Gastrocnemius medialis (tissue), 4 donors: ENCODE results near the gene TNFRSF18. TPM values are rescaled to one million over a fixed set of nuclear protein-coding genes. Genes with fewer than 3 reads are reported as not detected.

Experiments used
- ATAC-seq, 2 donors: fragments of 150-250 bp; one replicate each; pipeline ENCODE4 v1.9.1; 2016
- DNase-seq, 2 donors: peaks; one replicate each; pipeline ENCODE4 v3.0.0-alpha.2; 2019
- H3K27ac ChIP-seq, 4 donors: fragments of 200-600 bp; sonication (generic); 1 replicate in 1 of 4; 2 replicates in 3 of 4; pipeline ENCODE4 v1.5.1; 2016 to 2018; ENCODE audit warnings: mild to moderate bottlenecking in 2 of 4, moderate library complexity in 1 of 4
- H3K27me3 ChIP-seq, 3 donors: fragments of 200-600 bp; sonication (generic) in 2 of 3; 1 replicate in 1 of 3; 2 replicates in 2 of 3; pipeline versions ENCODE4 v1.5.1 to v1.6.0; 2016 to 2019; ENCODE audit warnings: mild to moderate bottlenecking in 1 of 3, moderate library complexity in 1 of 3
- H3K36me3 ChIP-seq, 2 donors: fragments of 200-600 bp; sonication (generic) in 1 of 2; one replicate each; pipeline ENCODE4 v1.5.1; 2017 to 2018
- H3K4me1 ChIP-seq, 2 donors: fragments of 200-600 bp; sonication (generic) in 1 of 2; one replicate each; pipeline ENCODE4 v1.5.1; 2016 to 2017; ENCODE audit warnings: mild to moderate bottlenecking in 2 of 2
- H3K4me3 ChIP-seq, 4 donors: fragments of 200-600 bp; sonication (generic) in 3 of 4; 1 replicate in 1 of 4; 2 replicates in 3 of 4; pipeline ENCODE4 v1.5.1; 2016 to 2019; ENCODE audit warnings: mild to moderate bottlenecking in 2 of 4
- H3K9me3 ChIP-seq, 3 donors: fragments of 200-600 bp; sonication (generic) in 2 of 3; 1 replicate in 1 of 3; 2 replicates in 2 of 3; pipeline ENCODE4 v1.5.1; 2016 to 2019
- CTCF ChIP-seq, 5 experiments: fragments of 450-650 bp in 3 of 5; fragments of 200-600 bp in 2 of 5; sonication (generic) in 2 of 5; IDR thresholded peaks in 4 of 5; conservative IDR thresholded peaks in 1 of 5; 1 replicate in 4 of 5; 2 replicates in 1 of 5; pipeline ENCODE4 v1.5.1; 2016 to 2019; ENCODE audit warnings: antibody characterized with exemption in 5 of 5, mild to moderate bottlenecking in 3 of 5, moderate library complexity in 3 of 5
- POLR2A ChIP-seq, 2 donors: fragments of 450-650 bp; IDR thresholded peaks; one replicate each; pipeline ENCODE4 v1.6.1; 2017; ENCODE audit warnings: antibody characterized with exemption in 2 of 2, mild to moderate bottlenecking in 2 of 2, moderate library complexity in 2 of 2
- in situ Hi-C, 4 donors: fragments of 200-750 bp; cut with MboI; loops; one replicate each; pipeline versions ENCODE4 v1.15.0 to v1.8.0; 2017; ENCODE audit warnings: low sequenced_read_pairs in 4 of 4
- intact Hi-C: fragments of 100-400 bp; cut with DNase I; formaldehyde crosslinking; loops from one replicate; pipeline ENCODE4 v1.15.1; 2023; ENCODE audit warnings: low total_unique reads
- total RNA-seq, 4 donors: library from RNA; depleted of rRNA; stranded (reverse); fragments of >200 nt; gene quantifications; one replicate each; pipeline versions ENCODE4 v1.1.0 to v1.2.3, GENCODE V29; 2016

Gene TNFRSF18
- total RNA-seq, 4 donors from 2014 or later: not detected

GRCh38 chr1:1189111-1189510, 17.3 kb downstream of the TNFRSF18 start:
- no peaks in the 10 kb centered on the region for H3K4me1 ChIP-seq
- TF ChIP-seq CTCF (IDR thresholded peaks at IDR 0.05 in 4 of 5, conservative IDR thresholded peaks at IDR 0.05 in 1 of 5): no peak
- no peak for TF ChIP-seq POLR2A (IDR thresholded peaks at IDR 0.05)
- intact Hi-C loops (no loop called here), in situ Hi-C loops (no loop called here)
- H3K9me3 ChIP-seq: no peaks in the 10 kb centered on the region
- H3K36me3 ChIP-seq: no peaks in the 10 kb centered on the region
- H3K27ac ChIP-seq: no peak overlapping the region
- DNase-seq (no peak), ATAC-seq (no peak)
- no peak overlapping the region for H3K4me3 ChIP-seq
- H3K27me3 ChIP-seq: no peaks in the 10 kb centered on the region

GRCh38 chr1:1187938-1188337, 18.5 kb downstream of the TNFRSF18 start:
- TF ChIP-seq POLR2A (IDR thresholded peaks at IDR 0.05): no peak
- TF ChIP-seq CTCF (IDR thresholded peaks at IDR 0.05 in 4 of 5, conservative IDR thresholded peaks at IDR 0.05 in 1 of 5): no peak
- in situ Hi-C loops: no loop called here
- Histone ChIP-seq H3K27me3 (no peaks in the 10 kb centered on the region), H3K27ac (no peak overlapping the region), H3K4me3 (no peak overlapping the region), H3K9me3 (no peaks in the 10 kb centered on the region), H3K36me3 (no peaks in the 10 kb centered on the region), H3K4me1 (no peaks in the 10 kb centered on the region)
- ATAC-seq (no peak), DNase-seq (no peak)
- intact Hi-C loops: no loop called here

DNA sequence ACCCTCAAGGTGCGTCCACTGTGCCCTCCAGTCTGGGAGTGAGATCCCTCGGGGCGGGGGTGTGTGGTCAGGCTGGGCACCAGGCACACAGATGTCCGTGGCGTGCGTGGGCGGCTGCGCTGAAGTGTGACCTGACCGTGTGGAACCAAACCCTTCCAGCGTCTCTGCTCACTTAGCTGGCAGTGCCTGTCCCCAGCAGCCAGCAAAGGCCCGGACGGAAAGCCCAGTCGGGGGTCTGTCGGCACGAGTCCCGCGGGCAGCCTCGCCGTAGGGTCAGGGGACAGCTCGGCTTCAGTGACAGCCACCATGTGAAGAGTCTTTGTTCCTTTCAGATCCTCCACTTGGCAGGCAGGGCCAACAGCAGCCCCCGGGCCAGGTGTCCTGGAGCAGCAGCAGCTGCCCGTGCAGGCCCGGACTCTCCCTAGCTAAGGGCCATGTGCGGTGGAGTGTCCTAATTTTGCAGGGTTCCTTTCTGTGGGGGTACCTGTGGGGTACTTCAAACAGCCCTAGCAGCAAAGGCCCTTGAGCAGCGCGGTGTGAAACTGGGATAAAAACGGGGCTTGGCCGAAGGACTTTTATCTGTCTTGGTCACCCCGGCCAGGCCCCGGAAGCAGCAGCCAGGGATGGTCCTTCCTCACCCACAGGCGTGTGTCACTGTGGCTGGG, 21.2 kb downstream of the TNFRSF18 start:
- TF ChIP-seq CTCF (IDR thresholded peaks at IDR 0.05 in 4 of 5, conservative IDR thresholded peaks at IDR 0.05 in 1 of 5) (no peak), POLR2A (IDR thresholded peaks at IDR 0.05) (no peak)
- H3K4me3 ChIP-seq: no peak overlapping the region
- ATAC-seq (no peak), DNase-seq (no peak)
- no peak overlapping the region for H3K27ac ChIP-seq
- intact Hi-C loops (no loop called here), in situ Hi-C loops (no loop called here)
- H3K4me1 ChIP-seq: no peaks in the 10 kb centered on the region
- no peaks in the 10 kb centered on the region for H3K27me3 ChIP-seq
- H3K36me3 ChIP-seq: no peaks in the 10 kb centered on the region
- H3K9me3 ChIP-seq: no peaks in the 10 kb centered on the region

- DNase-seq (no peak), ATAC-seq (no peak)
- Histone ChIP-seq H3K4me3 (no peak overlapping the region), H3K9me3 (no peaks in the 10 kb centered on the region), H3K27ac (no peak overlapping the region), H3K27me3 (peaks cover 0 to 3% (median under 1%) of the 10 kb centered on the region in 3 donors), H3K4me1 (no peaks in the 10 kb centered on the region), H3K36me3 (no peaks in the 10 kb centered on the region)
- TF ChIP-seq POLR2A (IDR thresholded peaks at IDR 0.05): no peak
- no peak for TF ChIP-seq CTCF (IDR thresholded peaks at IDR 0.05 in 4 of 5, conservative IDR thresholded peaks at IDR 0.05 in 1 of 5)
- in situ Hi-C loops (no loop called here), intact Hi-C loops (no loop called here)
Measured at GRCh38 chr1:1183833-1184775, 22.3 kb downstream of the TNFRSF18 start.
